ENCODE data around the gene NDUFAF2. TPM values are rescaled to one million over a fixed set of nuclear protein-coding genes. Genes with fewer than 3 reads are reported as not detected.

NDUFAF2 gene
- total and polyA plus RNA-seq, 2 experiments from 2014 or later, result 32.5 to 47.6 TPM

- 86% methylated on average over 5 of the region's 5 CpGs for WGBS (ENCODE audit: low lambda C conversion rate, missing lambda C conversion rate)
- H3K4me3 ChIP-seq, result no peak overlapping the region
- no peak for TF ChIP-seq CTCF (IDR thresholded peaks at IDR 0.05; ENCODE audit: poor library complexity)
- no peak for TF ChIP-seq EZH2 (IDR thresholded peaks at IDR 0.05; ENCODE audit: borderline replicate concordance)
- no peak for TF ChIP-seq EZH2phosphoT487 (IDR thresholded peaks at IDR 0.05; ENCODE audit: low read depth, severe bottlenecking, unreplicated experiment)
These were observed 194.3 kb downstream of the NDUFAF2 start for GRCh38 chr5:61139094-61139873.

GRCh38 chr5:61139931-61140330, 194.9 kb downstream of the NDUFAF2 start:
- no peak for DNase-seq (ENCODE audit: low spot score)
- no peak overlapping the region for H3K4me2 ChIP-seq
- no peak overlapping the region for H3K4me3 ChIP-seq
- H3K4me1 ChIP-seq (ENCODE audit: insufficient read depth), result no peaks in the 10 kb centered on the region
- no peaks in the 10 kb centered on the region for H3K27me3 ChIP-seq
- H2AFZ ChIP-seq, result no peak overlapping the region
- H3K27ac ChIP-seq, result no peak overlapping the region
- no peaks in the 10 kb centered on the region for H3K9me2 ChIP-seq (replicated peaks; ENCODE audit: insufficient read depth)
- TF ChIP-seq EZH2 (IDR thresholded peaks at IDR 0.05; ENCODE audit: borderline replicate concordance) (no peak), CTCF (IDR thresholded peaks at IDR 0.05; ENCODE audit: poor library complexity) (no peak), EZH2phosphoT487 (IDR thresholded peaks at IDR 0.05; ENCODE audit: low read depth, severe bottlenecking, unreplicated experiment) (no peak)
- 97% methylated on average over 4 of the region's 4 CpGs for WGBS (ENCODE audit: low lambda C conversion rate, missing lambda C conversion rate)
- H3K79me2 ChIP-seq, result no peaks in the 10 kb centered on the region
- H3K9me3 ChIP-seq (ENCODE audit: low read depth), result no peaks in the 10 kb centered on the region
- no peaks in the 10 kb centered on the region for H3K36me3 ChIP-seq (replicated peaks; ENCODE audit: insufficient read depth, low read depth)
- H4K20me1 ChIP-seq (ENCODE audit: insufficient read depth, poor library complexity, severe bottlenecking), result no peaks in the 10 kb centered on the region

More at GRCh38 chr5:61139094-61139873, 194.3 kb downstream of the NDUFAF2 start:
- Histone ChIP-seq H3K4me2 (no peak overlapping the region), H3K9me3 (ENCODE audit: low read depth) (no peaks in the 10 kb centered on the region), H3K36me3 (replicated peaks; ENCODE audit: insufficient read depth, low read depth) (no peaks in the 10 kb centered on the region), H4K20me1 (ENCODE audit: insufficient read depth, poor library complexity, severe bottlenecking) (no peaks in the 10 kb centered on the region), H3K79me2 (no peaks in the 10 kb centered on the region), H3K27ac (no peak overlapping the region), H2AFZ (no peak overlapping the region), H3K9me2 (replicated peaks; ENCODE audit: insufficient read depth) (no peaks in the 10 kb centered on the region), H3K4me1 (ENCODE audit: insufficient read depth) (no peaks in the 10 kb centered on the region), H3K27me3 (no peaks in the 10 kb centered on the region)
- DNase-seq (ENCODE audit: low spot score), result no peak

GRCh38 chr5:61141801-61142200, 196.8 kb downstream of the NDUFAF2 start:
- Histone ChIP-seq H3K4me3 (no peak overlapping the region), H3K36me3 (replicated peaks; ENCODE audit: insufficient read depth, low read depth) (no peaks in the 10 kb centered on the region), H3K4me1 (ENCODE audit: insufficient read depth) (no peaks in the 10 kb centered on the region), H3K27ac (no peak overlapping the region), H3K9me3 (ENCODE audit: low read depth) (no peaks in the 10 kb centered on the region), H3K79me2 (no peaks in the 10 kb centered on the region), H3K27me3 (no peaks in the 10 kb centered on the region), H3K4me2 (no peak overlapping the region), H2AFZ (no peak overlapping the region), H4K20me1 (ENCODE audit: insufficient read depth, poor library complexity, severe bottlenecking) (no peaks in the 10 kb centered on the region), H3K9me2 (replicated peaks; ENCODE audit: insufficient read depth) (no peaks in the 10 kb centered on the region)
- 76% methylated on average over 1 of the region's 1 CpG for WGBS (ENCODE audit: low lambda C conversion rate, missing lambda C conversion rate)
- no peak for DNase-seq (ENCODE audit: low spot score)
- TF ChIP-seq EZH2 (IDR thresholded peaks at IDR 0.05; ENCODE audit: borderline replicate concordance) (no peak), EZH2phosphoT487 (IDR thresholded peaks at IDR 0.05; ENCODE audit: low read depth, severe bottlenecking, unreplicated experiment) (no peak), CTCF (IDR thresholded peaks at IDR 0.05; ENCODE audit: poor library complexity) (no peak)
